Measurements from ENCODE around the gene APEX1.

DNA sequence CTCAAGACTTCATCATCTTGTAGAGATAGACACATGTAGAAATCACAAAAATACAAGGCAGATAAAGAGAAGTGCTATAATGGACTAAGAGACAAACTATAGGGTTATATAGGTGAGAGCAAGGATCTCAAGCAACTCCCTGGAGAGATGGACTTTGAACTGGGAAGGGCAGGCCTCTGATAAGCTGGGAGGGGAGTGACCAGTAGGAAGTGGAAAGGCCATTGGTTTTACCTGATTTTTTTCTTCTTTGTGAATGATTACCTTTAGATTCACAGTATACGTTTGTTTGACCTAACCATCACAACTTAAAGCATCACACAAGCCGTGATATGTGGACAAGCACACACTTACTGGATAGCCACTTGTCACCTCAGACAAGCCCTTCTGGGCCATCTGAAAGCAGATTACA lies 36.5 kb upstream of the APEX1 start:
- TF ChIP-seq GATA3 (IDR thresholded peaks at IDR 0.05; ENCODE audit: low read depth, low read length) (no peak), GATA2 (IDR thresholded peaks at IDR 0.05; ENCODE audit: low read depth, low read length) (no peak)

Data from SH-SY5Y (cell line).